ENCODE data around the gene PTPRN2.
"Not testable (repeated sequence)": the region's sequence is repeated elsewhere in the genome, so short reads cannot be mapped to it uniquely, and the experiment has no call there.

GRCh38 chr7:158336952-158337351, 250.7 kb downstream of the PTPRN2 start:
- TF ChIP-seq, protein P1, sequence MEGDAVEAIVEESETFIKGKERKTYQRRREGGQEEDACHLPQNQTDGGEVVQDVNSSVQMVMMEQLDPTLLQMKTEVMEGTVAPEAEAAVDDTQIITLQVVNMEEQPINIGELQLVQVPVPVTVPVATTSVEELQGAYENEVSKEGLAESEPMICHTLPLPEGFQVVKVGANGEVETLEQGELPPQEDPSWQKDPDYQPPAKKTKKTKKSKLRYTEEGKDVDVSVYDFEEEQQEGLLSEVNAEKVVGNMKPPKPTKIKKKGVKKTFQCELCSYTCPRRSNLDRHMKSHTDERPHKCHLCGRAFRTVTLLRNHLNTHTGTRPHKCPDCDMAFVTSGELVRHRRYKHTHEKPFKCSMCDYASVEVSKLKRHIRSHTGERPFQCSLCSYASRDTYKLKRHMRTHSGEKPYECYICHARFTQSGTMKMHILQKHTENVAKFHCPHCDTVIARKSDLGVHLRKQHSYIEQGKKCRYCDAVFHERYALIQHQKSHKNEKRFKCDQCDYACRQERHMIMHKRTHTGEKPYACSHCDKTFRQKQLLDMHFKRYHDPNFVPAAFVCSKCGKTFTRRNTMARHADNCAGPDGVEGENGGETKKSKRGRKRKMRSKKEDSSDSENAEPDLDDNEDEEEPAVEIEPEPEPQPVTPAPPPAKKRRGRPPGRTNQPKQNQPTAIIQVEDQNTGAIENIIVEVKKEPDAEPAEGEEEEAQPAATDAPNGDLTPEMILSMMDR (conservative IDR thresholded peaks at IDR 0.05 in 1 of 2, IDR thresholded peaks at IDR 0.05 in 1 of 2; ENCODE audit: extremely low read depth in 1 of 2, insufficient read depth in 1 of 2, low read depth in 1 of 2, low read length in 2 of 2), result not testable (repeated sequence)
- TF ChIP-seq EZH2 (IDR thresholded peaks at IDR 0.05; ENCODE audit: borderline replicate concordance, low read length), result not testable (repeated sequence)

All from mammary epithelial cell (primary cell).